BJ (cell line): Measurements from ENCODE around the gene HOXB3. TPM values are rescaled to one million over a fixed set of nuclear protein-coding genes. Genes with fewer than 3 reads are reported as not detected.

Experiments
- CTCF ChIA-PET: fragments of 350-600 bp; formaldehyde crosslinking; extraction: SDS; loops from one replicate; lab custom pipeline; 2021; ENCODE audit warnings: antibody characterized with exemption, inconsistent platforms; lab: Yijun Ruan, JAX
- POLR2A ChIA-PET: fragments of 300-600 bp; sonication (Branson Sonifier 250); formaldehyde crosslinking; extraction: SDS; loops from one replicate; lab custom pipeline; 2021; ENCODE audit warnings: antibody characterized with exemption; lab: Charles Lee
- DNase-seq: peaks from one replicate; pipeline ENCODE4 v3.0.0-alpha.2; 2011; ENCODE audit warnings: low read depth
- H3K27me3 ChIP-seq: 2 replicates; pipeline ENCODE4 v1.6.0; 2011; ENCODE audit warnings: low read length; ENCODE audit not compliant: control insufficient read depth, insufficient read depth
- H3K36me3 ChIP-seq: 2 replicates; pipeline ENCODE4 v1.5.1; 2011; ENCODE audit warnings: low read length; ENCODE audit not compliant: control insufficient read depth, insufficient read depth
- H3K4me3 ChIP-seq: 2 replicates; pipeline ENCODE4 v1.5.1; 2011; ENCODE audit warnings: low read depth, mild to moderate bottlenecking, control low read depth, low read length
- CTCF ChIP-seq: IDR thresholded peaks from 2 replicates; pipeline ENCODE4 v1.5.1; 2011; ENCODE audit warnings: low read depth, mild to moderate bottlenecking, control low read depth, inconsistent platforms, low read length, moderate library complexity; ENCODE audit not compliant: insufficient read depth
- polyA plus RNA-seq: library from polyadenylated mRNA; depleted of rRNA; stranded (reverse); fragments of >200 nt; gene quantifications from 2 replicates; pipeline ENCODE4 v1.2.3, GENCODE V29; 2011

Gene HOXB3
- polyA plus RNA-seq, 1 experiment: not detected

DNA sequence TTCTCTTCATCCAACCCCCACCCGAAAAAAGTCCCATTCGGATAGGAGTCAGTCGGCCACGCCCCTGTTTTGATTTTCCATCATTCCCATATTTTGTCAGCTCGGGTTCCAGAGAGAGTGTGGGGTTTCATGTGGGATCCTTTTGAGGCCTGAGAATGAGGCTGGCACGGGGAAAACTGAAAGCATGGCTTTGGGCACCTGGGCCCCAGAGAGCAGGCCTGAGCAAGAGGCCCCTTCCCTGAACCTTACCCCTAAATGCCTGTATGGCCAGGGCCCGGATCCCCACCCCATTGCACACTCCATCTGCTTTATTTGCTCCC, 7.3 kb downstream of the HOXB3 start:
- H3K4me3 ChIP-seq: no peak overlapping the region
- CTCF ChIA-PET: interaction anchor here (0.9 to 2.3 kb wide), 5 partner anchors 12 to 275 kb away, joined by 3 to 11 read pairs (median 4); no protein-coding TSS in a partner anchor

DNA sequence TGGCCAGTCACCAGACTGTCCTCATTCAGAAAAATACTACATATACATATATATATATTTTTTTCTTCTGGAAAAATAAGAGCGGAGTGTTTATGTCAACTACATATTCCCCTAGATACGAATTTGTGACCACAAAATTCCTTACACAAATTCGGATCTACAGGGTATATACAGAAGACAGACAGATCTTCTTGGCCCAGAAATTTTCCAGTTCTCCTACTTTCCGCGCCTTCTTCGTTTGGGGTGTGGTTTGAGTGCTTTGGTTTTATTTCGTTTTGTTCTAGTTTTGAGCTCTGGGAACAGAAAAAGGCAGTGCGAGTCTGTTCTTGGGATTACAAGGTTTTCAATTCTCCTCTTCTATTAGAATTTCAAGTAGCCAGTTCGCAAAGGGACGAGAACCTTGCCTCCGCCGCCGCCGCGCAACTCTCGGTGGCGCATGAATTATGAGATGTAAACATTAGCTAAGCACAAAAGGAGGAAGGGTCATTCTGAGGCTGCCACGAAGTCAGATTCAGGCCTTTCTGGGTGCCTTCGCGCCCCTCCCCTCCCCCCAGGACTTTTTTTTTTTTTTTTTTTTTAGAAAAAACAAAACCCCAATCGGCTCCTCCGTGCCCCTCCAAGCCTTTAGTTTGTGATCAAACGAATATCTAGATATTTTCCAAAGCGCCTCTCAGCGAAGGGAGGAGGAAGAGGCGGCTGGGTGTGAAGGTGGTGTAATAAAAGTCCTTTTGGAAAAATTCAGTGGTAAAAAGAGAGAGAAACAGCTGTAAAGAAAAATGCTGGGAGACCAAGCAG, 10.1 kb downstream of the HOXB3 start:
- no peak for DNase-seq
- H3K27me3 ChIP-seq: peaks cover 70% of the 10 kb centered on the region
- no peaks in the 10 kb centered on the region for H3K36me3 ChIP-seq
- TF ChIP-seq CTCF: no peak
- POLR2A ChIA-PET: no interaction called here
- CTCF ChIA-PET: interaction anchor here (0.7 kb wide), 1 partner anchor 244 kb away, joined by 3 read pairs; no protein-coding TSS in a partner anchor
- H3K4me3 ChIP-seq: no peak overlapping the region

More for the DNA sequence above, 7.3 kb downstream of the HOXB3 start:
- no peak for TF ChIP-seq CTCF
- no peaks in the 10 kb centered on the region for H3K36me3 ChIP-seq
- POLR2A ChIA-PET: no interaction called here
- H3K27me3 ChIP-seq: peaks cover 71% of the 10 kb centered on the region
- no peak for DNase-seq

DNA sequence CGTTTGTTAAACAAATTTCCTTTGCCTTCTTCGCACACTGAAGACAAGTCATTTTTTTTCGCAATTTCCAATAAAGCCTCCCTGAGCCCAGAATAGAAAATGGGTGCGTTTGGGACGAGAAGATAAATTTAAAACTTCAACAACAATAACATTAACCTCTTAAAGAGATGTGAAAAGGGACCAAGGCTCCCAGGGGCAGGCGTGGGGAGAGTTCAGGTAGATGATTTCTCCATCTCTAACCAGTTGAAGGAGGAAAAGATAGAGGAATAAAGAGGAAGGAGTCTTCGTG, 10.6 kb downstream of the HOXB3 start:
- CTCF ChIA-PET: no interaction called here
- no peak overlapping the region for H3K4me3 ChIP-seq

GRCh38 chr17:48578616-48579470, 11.2 kb downstream of the HOXB3 start:
- H3K4me3 ChIP-seq: no peak overlapping the region
- no peaks in the 10 kb centered on the region for H3K36me3 ChIP-seq
- DNase-seq: no peak
- ChIA-PET CTCF (no interaction called here), POLR2A (no interaction called here)
- H3K27me3 ChIP-seq: peaks cover 72% of the 10 kb centered on the region
- TF ChIP-seq CTCF: no peak

More for the DNA sequence above, 10.6 kb downstream of the HOXB3 start:
- POLR2A ChIA-PET: no interaction called here
- H3K27me3 ChIP-seq: peaks cover 73% of the 10 kb centered on the region
- no peak for DNase-seq
- no peaks in the 10 kb centered on the region for H3K36me3 ChIP-seq
- no peak for TF ChIP-seq CTCF

- ChIA-PET CTCF (no interaction called here), POLR2A (no interaction called here)
- DNase-seq: no peak
- Histone ChIP-seq H3K4me3 (no peak within 1 kb of the TSS), H3K27me3 (peaks cover 73% of the 10 kb centered on the region), H3K36me3 (no peaks in the 10 kb centered on the region)
- no peak for TF ChIP-seq CTCF
Observed at GRCh38 chr17:48577946-48578615, 12.0 kb downstream of the HOXB3 start, which contains the start of gene HOXB4. TSS of gene HOXB4 (minus strand) at chr17:48578350. CDS start at chr17:48578319, 31 bp downstream.
